Epithelial cell of esophagus (primary cell): Measurements from ENCODE around the gene TMEM101.

ENCODE experiments used
- DNase-seq: peaks from one replicate; pipeline ENCODE4 v3.0.0; 2010; ENCODE audit warnings: low read depth
- H3K4me3 ChIP-seq: 2 replicates; pipeline ENCODE4 v1.5.1; 2011; ENCODE audit warnings: mild to moderate bottlenecking, low read length, control low read depth
- CTCF ChIP-seq: IDR thresholded peaks from 2 replicates; pipeline ENCODE4 v1.5.1; 2011; ENCODE audit warnings: low read depth, mild to moderate bottlenecking, low read length, control low read depth, inconsistent platforms; ENCODE audit not compliant: insufficient read depth; ENCODE audit errors: missing control alignments

The TMEM101 gene

GRCh38 chr17:44004761-44005526 is 9.8 kb downstream of the TMEM101 start:
- DNase-seq, result peak; percentile 54
- peak overlapping the region; percentile 48 for H3K4me3 ChIP-seq
- TF ChIP-seq CTCF, result no peak

GRCh38 chr17:44004077-44004760 is 10.5 kb downstream of the TMEM101 start, which contains the start of gene NAGS:
Gene NAGS, plus strand, starts transcription at chr17:44004622. Its CDS starts 42 bp downstream, at chr17:44004664.
- DNase-seq, result peak; percentile 42

GRCh38 chr17:44002141-44002848 is 12.5 kb downstream of the TMEM101 start:
- peak; percentile 90 for DNase-seq
- no peak overlapping the region for H3K4me3 ChIP-seq
- TF ChIP-seq CTCF, result no peak

More at GRCh38 chr17:44004077-44004760, 10.5 kb downstream of the TMEM101 start, which contains the start of gene NAGS:
- H3K4me3 ChIP-seq, result peak within 1 kb of the TSS; percentile 48
- no peak for TF ChIP-seq CTCF

DNA sequence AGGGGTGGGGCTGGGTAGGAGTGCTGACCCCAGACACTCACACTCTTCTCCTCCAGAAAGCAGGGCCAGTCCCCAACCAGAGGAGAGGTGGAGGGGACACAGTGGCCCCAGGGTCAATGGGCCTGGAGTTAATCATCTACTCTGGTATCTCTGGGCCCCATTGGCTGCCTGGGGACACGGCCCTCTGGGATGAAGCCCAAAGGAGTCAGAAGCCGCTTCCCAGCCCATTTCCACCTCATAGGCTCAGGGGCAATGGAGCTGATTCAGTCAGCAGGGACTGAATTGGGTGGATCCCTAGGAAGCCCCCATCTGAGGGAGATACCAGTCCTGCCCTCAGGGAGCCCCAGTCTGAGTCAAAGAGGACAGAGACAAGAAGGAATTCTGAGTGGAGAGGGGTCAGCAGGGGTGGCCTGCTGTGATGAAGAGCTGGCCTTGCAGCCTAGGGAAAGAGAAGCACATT is 13.3 kb downstream of the TMEM101 start:
- no peak for TF ChIP-seq CTCF
- H3K4me3 ChIP-seq, result no peak overlapping the region
- no peak for DNase-seq

GRCh38 chr17:44000871-44001460 is 13.8 kb downstream of the TMEM101 start:
- no peak for DNase-seq
- TF ChIP-seq CTCF, result no peak
- H3K4me3 ChIP-seq, result no peak overlapping the region

DNA sequence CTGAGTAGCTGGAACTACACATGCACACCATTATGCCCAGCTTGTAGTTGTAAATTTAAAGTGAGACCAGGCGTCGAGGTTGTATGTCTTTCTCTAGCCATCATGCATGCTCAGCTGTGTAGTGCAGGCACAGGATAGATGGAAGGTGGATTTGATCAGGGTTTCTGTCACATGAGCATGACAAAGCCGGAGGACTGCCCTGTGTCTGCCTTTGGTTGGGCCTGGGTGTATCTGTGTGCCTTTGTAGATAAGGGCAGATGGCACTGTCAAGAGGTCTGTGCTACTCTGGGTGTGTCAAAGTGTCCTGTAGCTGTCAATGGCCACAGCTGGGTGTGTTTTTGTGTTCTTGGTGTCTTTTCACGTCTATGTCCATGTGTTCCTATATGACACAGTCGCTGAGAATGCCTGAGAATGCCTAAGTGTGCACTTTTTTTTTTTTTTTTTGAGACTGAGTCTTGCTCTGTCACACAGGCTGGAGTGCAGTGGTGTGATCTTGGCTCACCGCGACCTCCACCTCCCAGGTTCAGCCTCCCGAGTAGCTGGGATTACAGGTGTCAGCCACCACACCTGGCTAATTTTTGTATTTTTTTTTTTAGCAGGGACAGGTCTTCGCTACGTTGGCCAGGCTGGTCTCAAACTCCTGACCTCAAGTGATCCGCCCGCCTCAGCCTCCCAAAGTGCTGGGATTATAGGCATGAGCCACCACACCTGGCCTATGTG is 14.5 kb downstream of the TMEM101 start:
- H3K4me3 ChIP-seq, result no peak overlapping the region
- no peak for TF ChIP-seq CTCF
- no peak for DNase-seq
